Muscle of arm (tissue), 14 donors: Measurements from ENCODE around the gene TEX11. TPM values are rescaled to one million over a fixed set of nuclear protein-coding genes. Genes with fewer than 3 reads are reported as not detected.
"Not testable (repeated sequence)": the region's sequence is repeated elsewhere in the genome, so short reads cannot be mapped to it uniquely, and the experiment has no call there.

Source experiments
- DNase-seq: peaks from one replicate; pipeline ENCODE4 v3.0.0-alpha.2; 2013
- long read RNA-seq, 11 donors: transcript quantifications; one replicate each; lab custom pipeline, GENCODE V29; 2026
- polyA plus RNA-seq, 12 donors: library from polyadenylated mRNA; unstranded; fragments of 120-200 nt; gene quantifications; one replicate each; pipeline ENCODE4 v1.2.1, GENCODE V29; 2013; ENCODE audit not compliant: insufficient read length in 12 of 12

TEX11 gene
- under 1 TPM in 4 of 12 donors, not detected in 8; 0.05 to 0.14 (median 0.11) TPM for polyA plus RNA-seq
- long read RNA-seq, donor 1: 0 reads
- long read RNA-seq, donor 2: 0 reads
- long read RNA-seq, donor 3: 0 reads
- long read RNA-seq, donor 4: 0 reads
- long read RNA-seq, donor 5: 0 reads
- long read RNA-seq, donor 6: 0 reads
- long read RNA-seq, donor 7: 0 reads
- long read RNA-seq, donor 8: 0 reads
- long read RNA-seq, donor 9: 0 reads
- long read RNA-seq, donor 10: 0 reads
- long read RNA-seq, donor 11: 0 reads

DNA sequence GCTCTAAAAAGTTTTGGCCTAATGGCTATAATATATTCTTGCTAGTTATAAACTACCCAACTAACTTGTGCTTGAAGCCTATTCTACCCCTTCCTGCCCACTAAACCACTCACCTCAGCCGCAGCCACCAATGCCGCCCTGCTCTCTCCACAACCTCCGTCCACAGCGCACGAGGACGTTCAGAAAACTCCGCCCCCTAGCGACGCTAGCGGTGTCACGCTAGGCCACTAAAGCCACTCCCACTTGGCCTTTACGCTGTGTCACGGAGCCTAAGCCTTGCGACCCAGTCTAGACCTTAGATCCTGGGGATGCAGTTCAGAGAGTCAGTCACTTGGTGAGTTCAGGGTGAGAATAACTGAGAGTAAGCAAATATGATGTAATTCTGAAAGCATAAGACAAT is at the start of gene TEX11:
TEX11 (minus strand) TSS at position 171 of the 400 bp plus-strand sequence. CDS start 922 bp downstream, outside the sequence.
- DNase-seq: no peak

DNA sequence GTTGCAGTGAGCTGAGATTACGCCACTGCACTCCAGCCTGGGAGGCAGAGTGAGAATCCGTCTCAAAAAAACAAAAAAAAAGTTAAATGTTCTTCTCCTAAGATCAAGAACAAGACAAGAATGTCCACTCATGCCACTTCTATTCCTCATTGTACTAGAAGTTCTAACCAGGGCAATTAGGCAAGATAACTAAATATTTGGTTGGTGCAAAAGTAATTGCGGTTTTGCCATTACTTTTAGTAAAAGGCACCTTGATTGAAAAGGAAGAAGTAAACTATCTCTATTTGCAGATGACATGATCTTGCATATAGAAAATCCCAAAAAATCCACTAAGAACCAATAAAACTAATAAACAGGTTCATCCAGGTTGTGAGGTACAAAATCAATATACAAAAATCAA is 46.4 kb upstream of the TEX11 start:
- DNase-seq: no peak

DNA sequence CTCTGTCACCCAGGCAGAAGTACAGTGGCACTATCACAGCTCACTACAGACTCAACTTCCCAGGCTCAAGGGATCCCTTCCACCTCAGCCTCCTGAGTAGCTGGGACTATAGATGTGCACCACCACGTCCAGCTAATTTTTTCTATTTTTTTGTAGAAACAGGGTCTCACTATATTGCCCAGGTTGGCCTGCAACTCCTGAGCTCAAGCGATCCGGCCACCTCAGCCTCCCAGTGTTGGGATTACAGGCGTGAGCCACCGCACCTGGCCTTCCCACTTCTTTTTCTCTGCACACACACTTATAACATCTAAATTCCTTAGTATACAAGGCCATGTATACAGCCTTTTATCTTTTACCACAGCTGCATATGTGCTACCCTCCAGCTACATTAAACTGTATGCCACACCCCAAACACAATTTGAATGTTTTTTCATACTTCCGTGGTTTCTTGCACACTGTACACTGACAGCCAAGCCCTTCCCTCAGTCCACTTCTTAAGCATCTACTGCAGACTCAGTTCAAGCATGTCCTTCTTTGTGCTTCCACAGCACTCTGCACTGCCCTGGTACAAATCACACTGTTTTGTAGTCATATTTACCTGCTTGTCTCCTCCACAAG is 15.9 kb upstream of the TEX11 start:
- no peak for DNase-seq

DNA sequence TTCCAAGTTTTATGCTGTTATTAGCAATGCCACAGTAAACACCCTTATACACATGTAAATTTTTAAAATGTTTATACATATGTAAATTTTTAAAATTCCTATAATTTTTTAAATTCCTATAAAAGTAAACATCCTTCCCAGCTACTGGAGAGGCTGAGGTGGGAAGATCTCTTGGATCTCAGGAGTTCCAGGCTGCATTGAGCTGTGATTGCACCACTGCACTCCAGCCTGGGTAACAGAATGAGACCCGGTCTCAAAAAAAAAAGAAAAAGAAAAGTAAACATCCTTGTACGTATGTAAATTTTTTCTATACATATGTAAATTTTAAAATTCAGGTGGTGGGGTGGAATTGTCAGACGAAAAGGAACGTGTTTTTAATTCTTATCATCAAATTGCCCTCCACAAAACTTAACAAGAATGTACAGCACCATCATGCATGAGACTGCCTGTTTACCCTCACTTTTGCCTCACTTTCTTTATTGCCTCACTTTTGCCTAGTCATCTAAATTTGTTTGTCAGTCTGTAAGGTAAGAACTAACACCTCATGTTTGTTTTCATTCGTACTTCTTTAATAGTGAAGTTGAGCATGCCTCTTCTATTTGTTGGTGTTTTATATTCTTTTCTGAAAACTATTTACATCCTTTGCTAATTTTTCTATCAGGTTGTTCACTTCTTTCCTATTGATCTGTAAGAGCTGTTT is 14.4 kb upstream of the TEX11 start:
- DNase-seq: no peak

DNA sequence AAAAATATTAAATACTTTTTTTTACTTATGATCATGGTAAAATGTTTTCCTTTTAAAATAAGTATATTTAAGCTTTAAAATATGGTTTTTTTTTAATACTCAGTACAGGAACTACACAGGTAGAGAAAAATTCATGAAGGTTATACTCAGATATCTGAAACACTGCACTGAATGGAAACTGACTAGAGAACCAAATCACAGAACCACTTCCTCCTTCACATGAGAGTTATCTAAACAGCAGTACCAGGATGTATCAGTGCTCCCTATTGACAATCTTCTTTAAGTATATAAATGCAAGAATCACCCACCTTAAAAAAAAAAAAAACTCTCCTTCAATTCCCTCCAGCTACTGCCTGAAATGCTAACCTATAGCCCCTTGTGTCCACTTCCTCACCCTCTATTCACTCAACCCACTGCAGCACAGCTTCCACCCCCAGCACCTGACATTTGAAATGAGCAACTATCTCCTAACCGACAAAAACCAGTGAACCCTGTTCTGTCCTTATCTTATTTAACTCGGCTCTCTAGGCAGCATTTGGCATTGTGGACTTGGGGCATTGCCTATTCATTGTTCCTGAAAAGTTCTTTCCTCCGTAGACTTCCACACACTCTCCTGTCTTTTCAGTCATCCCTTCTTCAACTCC is 13.3 kb upstream of the TEX11 start:
- no peak for DNase-seq

DNA sequence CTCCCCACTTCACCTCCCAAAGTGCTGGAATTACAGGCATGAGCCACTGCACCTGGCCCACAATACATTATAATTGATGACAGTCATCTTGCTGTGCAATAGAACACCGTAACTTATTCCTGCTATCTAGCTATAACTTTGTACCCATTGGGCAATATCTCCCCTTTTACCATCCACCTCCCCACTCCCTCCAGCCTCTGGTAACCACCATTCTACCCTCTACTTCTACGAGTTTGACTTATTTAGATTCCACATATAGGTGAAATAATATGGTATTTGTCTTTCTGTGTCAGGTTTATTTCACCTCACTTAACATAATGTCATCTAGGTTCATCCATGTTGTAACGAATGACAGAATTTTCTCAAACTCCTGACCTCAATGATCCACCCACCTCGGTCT is 8.2 kb upstream of the TEX11 start:
- DNase-seq: no peak

DNA sequence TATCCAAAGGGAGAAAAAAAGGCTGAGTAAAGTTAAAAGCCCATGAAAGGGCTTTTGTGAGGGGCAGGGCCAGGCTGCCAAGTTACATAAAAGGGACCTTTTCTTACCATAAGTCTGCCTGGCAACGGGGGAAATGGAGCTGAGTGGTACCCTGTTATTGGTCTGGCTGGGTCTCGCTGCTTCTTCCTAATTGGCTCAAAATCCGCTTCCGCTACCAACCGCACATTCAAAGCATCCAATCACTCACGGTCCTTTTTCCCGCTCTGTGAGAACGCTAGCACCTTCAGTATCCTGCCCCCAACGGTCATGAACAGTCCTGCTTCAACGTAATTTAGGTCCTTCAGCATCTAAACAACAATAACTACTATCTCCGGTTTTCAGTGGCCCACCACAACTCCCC is 611 bp downstream of the TEX11 start:
- no peak for DNase-seq

DNA sequence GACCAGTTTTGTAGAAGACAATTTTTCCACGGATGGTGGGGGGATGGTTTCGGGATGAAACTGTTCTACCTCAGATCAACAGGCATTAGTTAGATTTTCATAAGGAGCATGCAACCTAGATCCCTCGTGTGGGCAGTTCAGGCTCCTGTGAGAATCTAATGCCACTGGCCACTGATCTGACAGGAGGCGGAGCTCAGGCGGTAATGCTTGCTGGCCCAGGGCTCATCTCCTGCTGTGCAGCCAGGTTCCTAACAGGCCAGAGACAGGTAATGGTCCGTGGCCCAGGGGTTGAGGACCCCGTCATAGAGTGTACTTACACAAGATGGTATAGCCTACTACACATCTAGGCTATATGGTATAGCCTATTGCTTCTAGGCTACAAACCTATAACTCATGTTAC is 7.0 kb downstream of the TEX11 start:
- no peak for DNase-seq

DNA sequence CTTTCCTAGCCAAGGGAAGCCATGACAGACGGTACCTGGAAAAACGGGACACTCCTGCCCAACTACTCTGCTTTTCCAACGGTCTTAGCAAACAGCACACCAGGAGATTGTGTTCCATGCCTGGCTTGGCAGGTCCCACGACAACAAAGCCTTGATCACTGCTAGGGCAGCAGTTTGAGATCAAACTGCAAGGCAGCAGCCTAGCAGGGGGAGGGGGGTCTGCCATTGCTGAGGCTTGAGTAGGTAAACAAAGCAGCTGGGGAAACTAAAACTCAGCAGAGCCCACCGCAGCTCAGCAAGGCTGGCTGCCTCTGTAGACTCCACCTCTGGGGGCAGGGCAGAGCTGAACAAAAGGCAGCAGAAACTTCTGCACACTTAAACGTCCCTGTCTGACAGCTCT is 18.1 kb downstream of the TEX11 start:
- DNase-seq: not testable (repeated sequence)

DNA sequence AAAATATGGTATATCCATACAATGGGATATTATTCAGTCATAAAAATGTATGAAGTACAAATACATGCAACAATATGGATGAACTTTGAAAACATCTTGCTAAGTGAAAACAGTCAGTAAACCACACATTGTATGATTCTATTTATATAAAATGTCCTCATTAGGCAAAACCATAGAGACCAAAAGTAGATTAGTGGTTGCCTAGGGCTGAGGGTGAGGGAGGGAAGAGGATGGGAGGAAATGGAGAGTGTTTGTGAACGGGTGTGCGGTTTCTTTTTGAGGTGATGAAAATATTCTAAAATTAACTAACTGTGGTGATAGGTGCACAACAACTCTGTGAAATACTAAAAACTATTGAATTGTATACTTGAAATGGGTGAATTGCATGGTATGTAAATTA is 29.6 kb downstream of the TEX11 start:
- DNase-seq: no peak

DNA sequence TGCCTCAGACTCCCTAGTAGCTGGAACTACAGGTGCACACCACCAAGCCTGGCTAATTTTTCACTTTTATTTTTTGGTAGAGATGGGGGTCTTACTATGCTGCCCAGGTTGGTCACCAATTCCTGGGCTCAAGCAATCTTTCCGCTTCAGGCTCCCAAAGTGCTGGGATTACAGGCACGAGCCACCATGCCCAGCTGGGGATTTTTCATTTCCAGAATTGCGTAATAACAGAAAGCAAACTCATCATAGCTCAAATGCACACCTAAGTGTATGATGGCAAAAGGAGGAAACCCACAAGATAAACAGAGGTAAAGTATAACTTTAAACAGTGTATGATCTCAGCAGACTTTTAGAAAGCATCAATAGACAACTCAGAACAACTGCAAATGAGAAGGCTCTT is 56.2 kb downstream of the TEX11 start:
- no peak for DNase-seq

DNA sequence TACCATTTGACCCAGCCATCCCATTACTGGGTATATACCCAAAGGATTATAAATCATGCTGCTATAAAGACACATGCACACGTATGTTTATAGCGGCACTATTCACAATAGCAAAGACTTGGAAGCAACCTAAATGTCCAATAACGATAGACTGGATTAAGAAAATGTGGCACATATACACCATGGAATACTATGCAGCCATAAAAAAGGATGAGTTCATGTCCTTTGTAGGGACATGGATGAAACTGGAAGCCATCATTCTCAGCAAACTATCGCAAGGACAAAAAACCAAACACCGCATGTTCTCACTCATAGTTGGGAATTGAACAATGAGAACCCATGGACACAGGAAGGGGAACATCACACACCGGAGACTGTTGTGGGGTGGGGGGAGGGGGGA is 64.4 kb downstream of the TEX11 start:
- DNase-seq: not testable (repeated sequence)

DNA sequence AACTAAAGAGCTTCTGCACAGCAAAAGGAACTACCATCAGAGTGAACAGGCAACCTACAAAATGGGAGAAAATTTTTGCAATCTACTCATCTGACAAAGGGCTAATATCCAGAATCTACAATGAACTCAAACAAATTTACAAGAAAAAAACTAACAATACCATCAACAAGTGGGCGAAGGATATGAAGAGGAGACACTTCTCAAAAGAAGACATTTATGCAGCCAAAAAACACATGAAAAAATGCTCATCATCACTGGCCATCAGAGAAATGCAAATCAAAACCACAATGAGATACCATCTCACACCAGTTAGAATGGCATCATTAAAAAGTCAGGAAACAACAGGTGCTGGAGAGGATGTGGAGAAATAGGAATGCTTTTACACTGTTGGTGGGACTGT is 64.9 kb downstream of the TEX11 start:
- DNase-seq: not testable (repeated sequence)

DNA sequence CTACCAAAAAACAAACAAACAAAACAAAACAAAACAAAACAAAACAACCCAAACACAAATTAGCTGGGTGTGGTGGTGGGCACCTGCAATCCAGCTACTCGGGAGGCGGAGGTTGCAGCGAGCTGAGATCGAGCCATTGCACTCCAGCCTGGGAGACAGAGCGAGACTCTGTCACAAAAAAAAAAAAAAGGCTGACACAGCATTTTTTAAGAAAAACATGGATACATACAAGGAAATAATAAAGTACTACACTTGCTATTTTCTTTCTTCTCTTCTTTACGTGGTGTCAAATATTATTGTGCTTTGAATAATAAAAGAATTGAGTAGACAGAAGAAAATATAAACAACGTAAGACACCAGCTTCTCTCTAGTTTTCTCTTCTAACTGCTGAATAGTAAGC is 73.9 kb downstream of the TEX11 start:
- DNase-seq: no peak

DNA sequence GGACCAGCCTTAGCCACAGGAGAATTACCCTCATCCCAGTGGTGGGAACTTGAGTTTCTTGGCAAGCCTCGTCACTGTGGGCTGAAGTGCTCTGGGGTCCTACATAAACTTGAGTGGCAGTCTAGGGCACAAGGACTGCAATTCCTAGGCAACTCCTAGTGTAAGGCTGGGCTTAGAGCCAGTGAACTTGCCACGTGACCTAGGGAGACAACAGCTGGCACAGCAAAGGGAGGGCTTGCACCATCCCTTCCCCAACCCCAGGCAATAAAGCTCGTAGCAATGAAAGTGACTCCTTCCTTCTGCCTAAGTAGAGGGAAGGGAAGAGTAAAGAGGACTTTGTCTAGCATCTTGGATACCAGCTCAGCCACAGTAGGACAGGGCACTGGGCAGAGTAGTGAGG is 81.8 kb downstream of the TEX11 start:
- DNase-seq: peak; percentile 10

DNA sequence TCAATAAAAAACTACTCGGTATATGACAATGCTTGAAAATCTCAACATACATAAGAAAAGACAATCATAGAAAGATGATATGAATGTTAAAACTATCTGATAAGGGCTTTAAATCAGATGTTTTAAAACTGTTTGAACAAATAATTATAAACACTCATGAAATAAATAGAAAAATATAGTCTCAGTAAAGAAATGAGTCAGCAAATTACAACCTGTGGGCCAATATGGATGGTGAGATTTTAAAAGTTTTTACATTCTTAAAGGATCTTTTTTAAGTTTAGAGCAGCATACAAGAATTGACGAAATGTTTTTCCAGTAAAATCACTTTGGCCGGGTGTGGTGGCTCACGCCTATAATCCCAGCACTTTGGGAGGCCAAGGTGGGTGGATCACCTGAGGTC is 83.1 kb downstream of the TEX11 start:
- DNase-seq: no peak

DNA sequence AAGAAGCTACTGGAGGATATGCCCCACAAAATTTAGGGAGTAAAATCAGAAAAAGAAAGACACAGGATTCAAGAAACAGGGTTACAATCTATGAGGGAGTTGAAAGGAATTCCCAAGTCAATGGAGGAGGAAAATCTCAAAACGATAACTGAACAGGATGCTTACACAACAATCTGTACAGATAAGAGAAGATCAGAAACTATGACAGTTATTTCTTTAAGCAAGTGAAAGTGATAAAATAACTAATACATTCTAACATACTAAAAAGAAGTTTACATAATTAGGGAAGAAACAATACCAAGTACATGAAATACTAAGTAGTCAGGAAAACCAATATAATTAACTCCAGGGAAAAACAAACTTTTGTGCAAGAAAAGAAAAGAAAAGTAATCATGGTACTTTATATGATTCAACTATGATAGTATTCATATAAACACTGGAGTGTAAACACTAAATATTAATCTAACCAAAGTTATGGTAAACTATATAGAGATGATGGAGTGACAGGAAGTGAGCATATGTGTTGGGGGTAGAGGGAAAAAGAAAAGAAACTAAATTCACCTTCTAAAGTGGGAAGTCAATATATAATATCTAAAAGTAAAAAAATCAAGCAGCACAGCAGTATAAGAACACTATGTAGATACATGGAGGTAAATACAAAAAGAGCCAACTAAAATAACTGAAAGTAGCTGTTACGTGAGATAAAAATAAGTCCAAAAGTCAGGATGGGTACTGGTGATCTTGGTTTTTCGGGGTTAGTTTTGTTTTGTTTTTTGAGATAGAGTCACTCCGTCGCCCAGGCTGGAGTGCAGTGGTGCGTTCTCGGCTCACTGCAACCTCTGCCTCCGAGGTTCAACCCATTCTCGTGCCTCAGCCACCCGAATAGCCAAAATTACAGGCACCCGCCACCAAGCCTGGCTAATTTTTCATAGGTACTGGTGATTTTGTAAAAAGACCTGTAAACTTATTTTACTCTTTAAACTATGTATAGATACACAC is 99.3 kb downstream of the TEX11 start:
- DNase-seq: no peak

DNA sequence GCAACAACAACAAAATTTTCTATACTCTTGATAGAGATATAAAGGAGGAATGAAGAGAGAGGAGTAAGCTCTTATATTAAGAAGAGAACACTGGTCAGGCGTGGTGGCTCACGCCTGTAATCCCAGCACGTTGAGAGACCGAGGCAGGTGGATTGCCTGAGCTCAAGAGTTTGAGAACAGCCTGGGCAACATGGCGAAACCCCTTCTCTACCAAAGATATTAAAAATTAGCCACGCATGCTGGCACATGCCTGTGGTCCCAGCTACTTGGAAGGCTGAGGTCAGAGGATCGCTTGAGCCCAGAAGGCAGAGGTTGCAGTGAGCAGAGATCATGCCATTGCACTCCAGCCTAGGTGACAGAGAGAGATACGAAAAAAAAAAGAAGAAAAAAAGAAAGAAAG is 102.4 kb downstream of the TEX11 start:
- no peak for DNase-seq

DNA sequence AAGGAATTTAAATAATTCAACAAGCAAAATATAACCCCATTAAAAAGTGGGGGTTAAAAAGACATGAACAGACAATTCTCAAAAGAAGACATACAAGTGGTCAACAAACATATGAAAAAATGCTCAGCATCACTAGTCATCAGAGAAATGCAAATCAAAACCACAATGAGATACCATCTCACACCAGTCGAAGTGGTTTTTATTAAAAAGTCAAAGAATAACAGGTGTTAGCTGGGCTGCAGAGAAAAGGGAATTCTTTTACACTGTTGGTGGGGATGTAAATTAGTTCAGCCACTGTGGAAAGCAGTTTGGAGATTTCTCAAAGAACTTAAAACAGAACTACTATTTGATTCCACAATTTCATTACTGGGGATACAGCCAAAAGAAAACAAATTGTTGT is 111.8 kb downstream of the TEX11 start:
- not testable (repeated sequence) for DNase-seq

DNA sequence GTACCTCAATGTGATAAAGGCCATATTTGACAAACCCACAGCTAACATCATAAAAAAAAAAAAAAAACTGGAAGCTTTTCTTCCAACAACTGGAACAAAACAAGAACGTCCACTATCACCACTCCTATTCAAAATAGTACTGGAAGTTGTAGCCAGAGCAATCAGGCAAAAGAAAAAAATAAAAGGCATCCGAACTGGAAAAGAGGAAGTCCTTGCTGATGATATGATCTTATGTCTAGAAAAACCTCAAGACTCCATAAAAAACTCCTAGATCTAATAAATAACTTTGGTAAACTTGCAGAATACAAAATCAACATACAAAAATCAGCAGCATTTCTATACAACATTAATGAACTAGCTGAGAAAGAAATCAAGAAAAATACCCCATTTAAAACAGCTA is 134.3 kb downstream of the TEX11 start:
- DNase-seq: no peak

DNA sequence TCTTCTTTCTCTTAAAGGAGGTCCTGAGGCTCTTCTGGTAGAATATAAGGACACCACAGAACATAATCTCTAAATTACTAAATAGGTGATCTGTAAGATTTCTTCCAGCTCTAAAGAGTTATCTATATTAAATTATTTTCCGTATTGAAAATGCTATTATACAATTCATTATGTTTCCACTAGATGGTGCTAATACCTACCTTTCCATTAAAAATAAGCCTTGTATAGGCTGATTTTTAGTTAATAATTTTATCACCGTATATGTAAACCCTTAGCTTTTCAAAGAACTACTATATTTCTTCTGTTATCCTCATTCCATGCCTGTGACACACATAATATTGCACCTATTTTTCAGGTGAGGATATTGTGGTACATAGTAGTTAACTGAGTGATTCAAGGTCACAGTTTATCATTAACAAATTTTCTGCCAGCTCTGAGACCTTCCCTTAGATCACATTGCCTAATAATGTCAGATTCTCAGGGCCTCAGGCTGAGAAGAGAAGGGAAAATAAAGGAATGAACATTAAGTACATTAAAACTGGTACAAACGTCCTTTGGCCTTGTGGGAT is 138.8 kb downstream of the TEX11 start:
- DNase-seq: peak; percentile 0
